DOHH2 (cell line): ENCODE measurements around the gene POLR1F.
A peak's percentile ranks its signal among the peaks of the same experiment; 100 is the strongest.

Source experiments
- H3F3A ChIP-seq: fragments of 200-600 bp; sonication (generic), shearing (Covaris generic); 2 replicates; pipeline ENCODE4 v1.6.0; 2016; ENCODE audit warnings: antibody characterized with exemption, mild to moderate bottlenecking; ENCODE audit not compliant: control insufficient read depth, insufficient read depth
- H3K27ac ChIP-seq: fragments of 200-600 bp; sonication (generic); 2 replicates; pipeline ENCODE4 v1.5.1; 2014; ENCODE audit warnings: low read depth, mild to moderate bottlenecking, low read length, moderate library complexity
- H3K27me3 ChIP-seq: fragments of 200-600 bp; sonication (generic); 2 replicates; pipeline ENCODE4 v1.6.1; 2014; ENCODE audit warnings: mild to moderate bottlenecking, low read length, mixed read lengths; ENCODE audit not compliant: control insufficient read depth
- H3K36me3 ChIP-seq: fragments of 200-600 bp; sonication (generic); 2 replicates; pipeline ENCODE4 v1.6.1; 2014; ENCODE audit warnings: mild to moderate bottlenecking, low read length, moderate library complexity, mixed read lengths; ENCODE audit not compliant: control insufficient read depth
- H3K4me1 ChIP-seq: fragments of 200-600 bp; sonication (generic); 2 replicates; pipeline ENCODE4 v1.6.1; 2014; ENCODE audit warnings: mild to moderate bottlenecking, low read length, mixed read lengths; ENCODE audit not compliant: control insufficient read depth
- H3K4me2 ChIP-seq: fragments of 200-600 bp; sonication (generic); 2 replicates; pipeline ENCODE4 v1.6.0; 2014; ENCODE audit warnings: mild to moderate bottlenecking, low read length, moderate library complexity
- H3K4me3 ChIP-seq: fragments of 200-600 bp; sonication (generic); 2 replicates; pipeline ENCODE4 v1.5.1; 2014; ENCODE audit warnings: mild to moderate bottlenecking, low read length, mixed read lengths
- H3K79me2 ChIP-seq: fragments of 200-600 bp; sonication (generic); 2 replicates; pipeline ENCODE4 v1.6.1; 2014; ENCODE audit warnings: mild to moderate bottlenecking, low read length, mixed read lengths; ENCODE audit not compliant: control insufficient read depth
- H3K9me2 ChIP-seq: fragments of 200-600 bp; sonication (generic); replicated peaks from 2 replicates; pipeline ENCODE4 v1.6.1; 2014; ENCODE audit warnings: mild to moderate bottlenecking, low read length, mixed read lengths; ENCODE audit not compliant: control insufficient read depth
- H3K9me3 ChIP-seq: fragments of 200-600 bp; sonication (generic); 2 replicates; pipeline ENCODE4 v1.6.1; 2014; ENCODE audit warnings: antibody characterized with exemption, low read length, mixed read lengths; ENCODE audit not compliant: control insufficient read depth, insufficient read depth
- H4K20me1 ChIP-seq: fragments of 200-600 bp; sonication (generic); 2 replicates; pipeline ENCODE4 v1.6.0; 2014; ENCODE audit warnings: low read depth, mild to moderate bottlenecking, antibody characterized with exemption, low read length, moderate library complexity; ENCODE audit not compliant: control insufficient read depth, insufficient read depth
- CTCF ChIP-seq: fragments of 200-600 bp; sonication (generic); IDR thresholded peaks from one replicate; pipeline ENCODE4 v1.5.1; 2014; ENCODE audit warnings: antibody characterized with exemption, mild to moderate bottlenecking, low read depth, low read length; ENCODE audit not compliant: poor library complexity, severe bottlenecking
- EZH2phosphoT487 ChIP-seq: fragments of 200-600 bp; sonication (generic); IDR thresholded peaks from 2 replicates; pipeline ENCODE4 v1.6.1; 2017; ENCODE audit warnings: borderline replicate concordance, mild to moderate bottlenecking, antibody characterized with exemption, low read length, moderate library complexity, mixed read lengths

Gene POLR1F

GRCh38 chr7:19674266-19674960 is 34.4 kb downstream of the POLR1F start:
- no peaks in the 10 kb centered on the region for H3K36me3 ChIP-seq
- peaks cover 2% of the 10 kb centered on the region; the same call in 1 of the 2 replicates for H3F3A ChIP-seq
- no peaks in the 10 kb centered on the region for H3K9me2 ChIP-seq
- no peaks in the 10 kb centered on the region for H3K27me3 ChIP-seq
- H3K79me2 ChIP-seq: no peaks in the 10 kb centered on the region
- H3K9me3 ChIP-seq: no peaks in the 10 kb centered on the region
- H3K4me2 ChIP-seq: no peak overlapping the region
- no peak overlapping the region for H3K27ac ChIP-seq
- TF ChIP-seq EZH2phosphoT487 (no peak), CTCF (no peak)
- H4K20me1 ChIP-seq: no peaks in the 10 kb centered on the region
- peaks cover 26% of the 10 kb centered on the region for H3K4me1 ChIP-seq
- H3K4me3 ChIP-seq: no peak overlapping the region

GRCh38 chr7:19670806-19671205 is 38.0 kb downstream of the POLR1F start:
- Histone ChIP-seq H3K4me2 (no peak overlapping the region), H3F3A (no peaks in the 10 kb centered on the region), H3K36me3 (no peaks in the 10 kb centered on the region), H3K4me3 (no peak overlapping the region), H3K79me2 (no peaks in the 10 kb centered on the region), H3K9me3 (no peaks in the 10 kb centered on the region), H3K9me2 (no peaks in the 10 kb centered on the region), H4K20me1 (no peaks in the 10 kb centered on the region), H3K4me1 (no peaks in the 10 kb centered on the region), H3K27me3 (0 out of 2 replicates have a peak, but pooled peaks cover 3% of the 10 kb centered on the region), H3K27ac (no peak overlapping the region)
- TF ChIP-seq CTCF: no peak

- Histone ChIP-seq H3K4me2 (no peak overlapping the region), H3F3A (no peaks in the 10 kb centered on the region), H3K27ac (no peak overlapping the region), H3K4me3 (no peak overlapping the region), H3K9me2 (no peaks in the 10 kb centered on the region), H3K9me3 (no peaks in the 10 kb centered on the region), H3K4me1 (peaks cover 18% of the 10 kb centered on the region), H3K79me2 (no peaks in the 10 kb centered on the region), H3K36me3 (no peaks in the 10 kb centered on the region), H3K27me3 (0 out of 2 replicates have a peak, but pooled peaks cover 3% of the 10 kb centered on the region), H4K20me1 (no peaks in the 10 kb centered on the region)
- TF ChIP-seq CTCF: peak; percentile 84
- TF ChIP-seq EZH2phosphoT487: no peak
Measured at GRCh38 chr7:19665399-19666008, 43.3 kb downstream of the POLR1F start.
